ENCODE results near the gene NR3C2.

NR3C2 gene

GRCh38 chr4:148078061-148078460 is 364.2 kb downstream of the NR3C2 start:
- TF ChIP-seq, protein P1, sequence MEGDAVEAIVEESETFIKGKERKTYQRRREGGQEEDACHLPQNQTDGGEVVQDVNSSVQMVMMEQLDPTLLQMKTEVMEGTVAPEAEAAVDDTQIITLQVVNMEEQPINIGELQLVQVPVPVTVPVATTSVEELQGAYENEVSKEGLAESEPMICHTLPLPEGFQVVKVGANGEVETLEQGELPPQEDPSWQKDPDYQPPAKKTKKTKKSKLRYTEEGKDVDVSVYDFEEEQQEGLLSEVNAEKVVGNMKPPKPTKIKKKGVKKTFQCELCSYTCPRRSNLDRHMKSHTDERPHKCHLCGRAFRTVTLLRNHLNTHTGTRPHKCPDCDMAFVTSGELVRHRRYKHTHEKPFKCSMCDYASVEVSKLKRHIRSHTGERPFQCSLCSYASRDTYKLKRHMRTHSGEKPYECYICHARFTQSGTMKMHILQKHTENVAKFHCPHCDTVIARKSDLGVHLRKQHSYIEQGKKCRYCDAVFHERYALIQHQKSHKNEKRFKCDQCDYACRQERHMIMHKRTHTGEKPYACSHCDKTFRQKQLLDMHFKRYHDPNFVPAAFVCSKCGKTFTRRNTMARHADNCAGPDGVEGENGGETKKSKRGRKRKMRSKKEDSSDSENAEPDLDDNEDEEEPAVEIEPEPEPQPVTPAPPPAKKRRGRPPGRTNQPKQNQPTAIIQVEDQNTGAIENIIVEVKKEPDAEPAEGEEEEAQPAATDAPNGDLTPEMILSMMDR (IDR thresholded peaks at IDR 0.05), result no peak
- no peak for TF ChIP-seq ZFX (IDR thresholded peaks at IDR 0.05; ENCODE audit: borderline replicate concordance)
- H3K27ac ChIP-seq, result no peak overlapping the region

DNA sequence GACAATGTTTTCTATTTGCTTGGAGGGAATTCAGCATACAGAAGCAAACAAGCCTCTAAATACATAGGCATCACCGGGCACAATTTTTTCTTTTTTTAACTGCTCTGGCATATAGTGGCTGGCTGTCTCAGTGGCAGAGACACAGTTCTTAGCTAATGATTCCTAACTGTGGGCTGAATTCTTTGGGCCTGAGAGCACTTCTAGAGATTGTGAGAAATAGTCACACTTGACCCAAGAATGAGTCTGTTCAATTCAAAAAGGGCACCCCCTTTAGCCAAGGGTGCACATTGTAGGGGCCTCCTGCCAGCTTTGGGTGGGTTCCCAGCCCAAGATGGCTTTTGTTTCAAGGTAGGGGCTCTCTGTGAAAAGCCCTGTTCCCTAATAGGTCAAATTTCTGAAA is 364.6 kb downstream of the NR3C2 start:
- no peak overlapping the region for H3K27ac ChIP-seq
- TF ChIP-seq ZFX (IDR thresholded peaks at IDR 0.05; ENCODE audit: borderline replicate concordance), result no peak
- TF ChIP-seq, protein P1 (IDR thresholded peaks at IDR 0.05), result no peak

DNA sequence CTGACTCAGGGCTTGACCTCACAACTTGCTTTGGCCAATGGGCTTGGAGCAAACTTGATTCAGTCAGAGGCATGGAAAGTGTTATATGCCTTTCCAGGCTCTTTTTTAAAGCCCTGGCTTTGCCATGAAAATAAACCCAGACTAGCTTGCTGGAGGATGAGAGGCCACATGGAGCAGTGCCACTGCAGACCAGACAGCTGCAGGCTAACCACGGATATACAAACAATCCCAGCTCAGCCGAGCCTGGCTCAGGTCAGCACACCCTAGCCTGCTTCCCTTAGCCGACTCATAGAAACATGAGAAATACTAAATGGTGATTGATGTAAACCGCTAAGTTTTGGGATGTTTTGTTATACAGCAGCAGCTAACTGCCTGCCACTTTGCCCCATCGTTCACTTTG is 365.2 kb downstream of the NR3C2 start:
- no peak overlapping the region for H3K27ac ChIP-seq
- TF ChIP-seq ZFX (IDR thresholded peaks at IDR 0.05; ENCODE audit: borderline replicate concordance), result no peak

GRCh38 chr4:148075438-148075837 is 366.8 kb downstream of the NR3C2 start:
- TF ChIP-seq ZFX (IDR thresholded peaks at IDR 0.05; ENCODE audit: borderline replicate concordance), result no peak
- TF ChIP-seq, protein P1 (IDR thresholded peaks at IDR 0.05), result no peak
- no peak overlapping the region for H3K27ac ChIP-seq

DNA sequence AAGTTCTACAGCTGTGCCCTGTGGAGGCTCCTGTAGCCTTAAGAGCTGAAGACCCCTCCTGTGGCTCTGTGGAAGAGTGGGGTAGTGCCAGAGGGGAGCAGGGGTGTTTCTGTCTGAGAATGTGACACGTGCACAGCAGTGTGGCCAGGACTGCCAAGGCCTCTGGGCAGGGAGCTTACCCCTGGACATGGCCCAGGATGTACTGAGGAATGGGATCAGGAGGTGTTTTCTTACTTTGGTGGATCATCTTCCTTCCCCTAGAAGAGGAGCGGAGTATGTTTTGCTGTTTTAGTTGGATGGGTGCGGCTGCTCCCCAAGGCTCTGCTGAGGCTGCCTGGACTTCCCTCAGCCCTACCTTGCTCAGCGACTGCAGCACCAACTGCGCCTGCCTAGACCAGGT is 367.8 kb downstream of the NR3C2 start:
- TF ChIP-seq, protein P1 (IDR thresholded peaks at IDR 0.05), result no peak
- no peak for TF ChIP-seq ZFX (IDR thresholded peaks at IDR 0.05; ENCODE audit: borderline replicate concordance)
- H3K27ac ChIP-seq, result no peak overlapping the region

- TF ChIP-seq ZFX (IDR thresholded peaks at IDR 0.05; ENCODE audit: borderline replicate concordance), result no peak
- TF ChIP-seq, protein P1 (IDR thresholded peaks at IDR 0.05), result no peak
- no peak overlapping the region for H3K27ac ChIP-seq
These were observed 368.9 kb downstream of the NR3C2 start for GRCh38 chr4:148073349-148073748.

- no peak overlapping the region for H3K27ac ChIP-seq
- TF ChIP-seq, protein P1 (IDR thresholded peaks at IDR 0.05), result no peak
- no peak for TF ChIP-seq ZFX (IDR thresholded peaks at IDR 0.05; ENCODE audit: borderline replicate concordance)
These were observed 369.4 kb downstream of the NR3C2 start for GRCh38 chr4:148072789-148073188.

DNA sequence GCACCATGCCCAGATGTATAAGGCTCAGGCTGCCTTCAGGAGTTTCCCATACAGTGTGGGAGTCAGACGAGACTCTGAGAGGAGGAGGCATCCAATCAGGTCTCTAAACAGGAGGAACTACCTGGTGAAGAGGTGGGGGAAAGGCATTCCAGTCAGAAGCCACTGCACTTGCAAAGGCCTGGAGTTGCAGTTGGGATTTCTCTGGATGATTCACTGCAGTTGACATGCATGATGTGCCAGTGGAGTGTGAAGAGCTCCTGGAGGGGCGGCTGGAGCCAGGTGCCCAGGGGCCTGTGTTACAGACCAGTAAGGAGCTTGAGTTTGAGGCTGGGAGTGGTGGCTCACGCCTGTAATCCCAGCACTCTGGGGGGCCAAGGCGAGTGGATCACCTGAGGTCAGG is 371.2 kb downstream of the NR3C2 start:
- TF ChIP-seq, protein P1 (IDR thresholded peaks at IDR 0.05), result no peak
- no peak for TF ChIP-seq ZFX (IDR thresholded peaks at IDR 0.05; ENCODE audit: borderline replicate concordance)
- H3K27ac ChIP-seq, result no peak overlapping the region
